Measurements from ENCODE around the gene ABLIM3.

Gene ABLIM3

GRCh38 chr5:149135536-149136201 lies 5.6 kb upstream of the ABLIM3 start:
- DNase-seq (ENCODE audit: low read depth, low spot score) = peak; percentile 40
- H3K4me3 ChIP-seq (ENCODE audit: low read depth, low read length) = no peak overlapping the region
- ChIA-PET POLR2A (no interaction called here), CTCF (interaction anchor here (0.9 to 7.0 kb wide), 10 partner anchors 9 to 388 kb away, joined by 3 to 163 read pairs (median 6); no protein-coding TSS in a partner anchor)
- TF ChIP-seq CTCF (IDR thresholded peaks at IDR 0.05; ENCODE audit: insufficient read depth, low read length, missing control alignments) = no peak

- POLR2A ChIA-PET = no interaction called here
- no peak for TF ChIP-seq CTCF (IDR thresholded peaks at IDR 0.05; ENCODE audit: insufficient read depth, low read length, missing control alignments)
Measured at GRCh38 chr5:149138182-149138923, 2.9 kb upstream of the ABLIM3 start.

GRCh38 chr5:149140197-149141002 lies 893 bp upstream of the ABLIM3 start:
- CTCF ChIA-PET = interaction anchor here (0.8 to 10.4 kb wide), 30 partner anchors 9 to 383 kb away, joined by 3 to 249 read pairs (median 8); no protein-coding TSS in a partner anchor
- DNase-seq (ENCODE audit: low read depth, low spot score) = no peak
- no peak for TF ChIP-seq CTCF (IDR thresholded peaks at IDR 0.05; ENCODE audit: insufficient read depth, low read length, missing control alignments)
- H3K4me3 ChIP-seq (ENCODE audit: low read depth, low read length) = no peak overlapping the region
- POLR2A ChIA-PET = interaction anchor here (1.4 kb wide), 1 partner anchor 72 kb away, joined by 5 read pairs; no protein-coding TSS in a partner anchor

More at GRCh38 chr5:149138182-149138923, 2.9 kb upstream of the ABLIM3 start:
- H3K4me3 ChIP-seq (ENCODE audit: low read depth, low read length) = no peak overlapping the region
- CTCF ChIA-PET = interaction anchor here (0.6 to 10.4 kb wide), 10 partner anchors 7 to 1555 kb away, joined by 3 to 249 read pairs (median 6); no protein-coding TSS in a partner anchor
- no peak for DNase-seq (ENCODE audit: low read depth, low spot score)

GRCh38 chr5:149141957-149142851 lies 911 bp downstream of the ABLIM3 start:
- TF ChIP-seq CTCF (IDR thresholded peaks at IDR 0.05; ENCODE audit: insufficient read depth, low read length, missing control alignments) = no peak
- ChIA-PET POLR2A (no interaction called here), CTCF (interaction anchor here (0.9 to 10.4 kb wide), 36 partner anchors 7 to 203 kb away, joined by 3 to 249 read pairs (median 6); partner anchors contain the start of gene GRPEL2)
- DNase-seq (ENCODE audit: low read depth, low spot score) = no peak
- peak overlapping the region; percentile 74 for H3K4me3 ChIP-seq (ENCODE audit: low read depth, low read length)

GRCh38 chr5:149143470-149143869 lies 2.2 kb downstream of the ABLIM3 start:
- POLR2A ChIA-PET = no interaction called here

More at GRCh38 chr5:149143470-149143869, 2.2 kb downstream of the ABLIM3 start:
- no peak for TF ChIP-seq CTCF (IDR thresholded peaks at IDR 0.05; ENCODE audit: insufficient read depth, low read length, missing control alignments)
- CTCF ChIA-PET = interaction anchor here (0.8 to 10.4 kb wide), 12 partner anchors 12 to 121 kb away, joined by 3 to 249 read pairs (median 4); no protein-coding TSS in a partner anchor
- H3K4me3 ChIP-seq (ENCODE audit: low read depth, low read length) = no peak overlapping the region
- DNase-seq (ENCODE audit: low read depth, low spot score) = peak; percentile 36

Data from AG04449 (cell line).